B cell (primary cell): ENCODE data around the gene PTPN21. TPM values are rescaled to one million over a fixed set of nuclear protein-coding genes. Genes with fewer than 3 reads are reported as not detected.

Experiments
- ATAC-seq: fragments of 200-7000 bp; cut with Tn5 transposase; one replicate; pipeline ENCODE4 v1.10.0; 2021; ENCODE audit warnings: low read depth, mild to moderate bottlenecking, moderate number of reproducible peaks, moderate library complexity
- CTCF ChIA-PET: fragments of 350-600 bp; sonication (Branson Sonifier 250); formaldehyde crosslinking; loops from one replicate; lab custom pipeline; 2021; ENCODE audit warnings: antibody characterized with exemption, inconsistent platforms; lab: Charles Lee
- POLR2A ChIA-PET: fragments of 350-600 bp; sonication (Branson Sonifier 250); formaldehyde crosslinking; loops from one replicate; lab custom pipeline; 2021; ENCODE audit warnings: antibody characterized with exemption; lab: Charles Lee
- DNase-seq: peaks from one replicate; pipeline ENCODE4 v3.0.0; 2013
- H2AFZ ChIP-seq: 2 replicates; pipeline ENCODE4 v1.6.1; 2012; ENCODE audit warnings: mild to moderate bottlenecking, low read depth, low read length; ENCODE audit not compliant: insufficient read depth, poor library complexity, severe bottlenecking
- H3K27ac ChIP-seq, 2 donors: 1 replicate in 1 of 2; 2 replicates in 1 of 2; pipeline ENCODE4 v1.5.1; 2012 to 2013; ENCODE audit warnings: low read length in 2 of 2, mild to moderate bottlenecking in 2 of 2, moderate library complexity in 1 of 2
- H3K27me3 ChIP-seq, 4 experiments: fragments of 200-600 bp in 1 of 4; sonication (generic) in 1 of 4; replicated peaks in 1 of 4; 1 replicate in 2 of 4; 2 replicates in 2 of 4; pipeline versions ENCODE4 v1.6.1 to v1.7.0; 2013 to 2016; ENCODE audit warnings: low read length in 3 of 4, mild to moderate bottlenecking in 2 of 4, mixed read lengths in 1 of 4, moderate library complexity in 1 of 4; ENCODE audit not compliant: insufficient read depth in 4 of 4, control insufficient read depth in 3 of 4; ENCODE audit errors: control extremely low read depth in 1 of 4
- H3K36me3 ChIP-seq, 2 experiments: replicated peaks in 1 of 2; 1 replicate in 1 of 2; 2 replicates in 1 of 2; pipeline versions ENCODE4 v1.6.1 to v1.7.1; 2013; ENCODE audit warnings: low read length in 1 of 2; ENCODE audit not compliant: insufficient read depth in 2 of 2, control insufficient read depth in 1 of 2; ENCODE audit errors: control extremely low read depth in 1 of 2, extremely low read depth in 1 of 2
- H3K4me1 ChIP-seq, 2 donors: fragments of 200-600 bp in 1 of 2; sonication (generic) in 1 of 2; 1 replicate in 1 of 2; 2 replicates in 1 of 2; pipeline versions ENCODE4 v1.5.1 to v1.6.1; 2013 to 2017; ENCODE audit warnings: low read length in 2 of 2; ENCODE audit not compliant: control insufficient read depth in 2 of 2, insufficient read depth in 2 of 2
- H3K4me2 ChIP-seq: replicated peaks from 2 replicates; pipeline ENCODE3; 2012; ENCODE audit warnings: mild to moderate bottlenecking, low read depth, low read length; ENCODE audit not compliant: poor library complexity, severe bottlenecking
- H3K4me3 ChIP-seq, 5 experiments: fragments of 200-600 bp in 1 of 5; sonication (generic) in 1 of 5; 1 replicate in 3 of 5; 2 replicates in 2 of 5; pipeline versions ENCODE4 v1.5.1 to v1.7.0; 2011 to 2016; ENCODE audit warnings: low read length in 4 of 5, mild to moderate bottlenecking in 4 of 5, low read depth in 2 of 5, control low read depth in 1 of 5, moderate library complexity in 1 of 5; ENCODE audit not compliant: insufficient read depth in 1 of 5; ENCODE audit errors: control extremely low read depth in 1 of 5, extremely low read depth in 1 of 5
- H3K79me2 ChIP-seq: fragments of 200-600 bp; sonication (generic); one replicate; pipeline ENCODE4 v1.6.0; 2016; ENCODE audit warnings: low read length; ENCODE audit not compliant: control insufficient read depth, insufficient read depth
- H3K9ac ChIP-seq: fragments of 200-600 bp; sonication (generic); 2 replicates; pipeline ENCODE4 v1.6.1; 2017; ENCODE audit warnings: mild to moderate bottlenecking, low read length, moderate library complexity
- H3K9me3 ChIP-seq, 3 donors: one replicate each; pipeline versions ENCODE4 v1.6.1 to v1.7.1; 2013; ENCODE audit warnings: low read length in 2 of 3; ENCODE audit not compliant: control insufficient read depth in 2 of 3, insufficient read depth in 1 of 3; ENCODE audit errors: control extremely low read depth in 1 of 3
- H4K20me1 ChIP-seq: 2 replicates; pipeline ENCODE4 v1.6.0; 2012; ENCODE audit warnings: mild to moderate bottlenecking, low read length; ENCODE audit not compliant: insufficient read depth, control insufficient read depth, poor library complexity, severe bottlenecking
- H3K27ac Mint-ChIP-seq: one replicate; pipeline ENCODE4 v1.8.0; 2021; ENCODE audit warnings: mixed read lengths
- H3K27me3 Mint-ChIP-seq: one replicate; pipeline ENCODE4 v1.8.0; 2021; ENCODE audit warnings: mixed read lengths
- H3K4me1 Mint-ChIP-seq: one replicate; pipeline ENCODE4 v1.8.0; 2021; ENCODE audit warnings: mixed read lengths
- H3K4me3 Mint-ChIP-seq: one replicate; pipeline ENCODE4 v1.8.0; 2021; ENCODE audit warnings: mixed read lengths
- H3K9me3 Mint-ChIP-seq: one replicate; pipeline ENCODE4 v1.8.0; 2022; ENCODE audit warnings: mixed read lengths; ENCODE audit not compliant: insufficient read depth
- CTCF ChIP-seq: fragments of 200-600 bp; IDR thresholded peaks from one replicate; pipeline ENCODE4 v1.8.0; 2022; ENCODE audit warnings: antibody characterized with exemption, mild to moderate bottlenecking
- EZH2 ChIP-seq: IDR thresholded peaks from 2 replicates; pipeline ENCODE4 v1.6.1; 2012; ENCODE audit warnings: borderline replicate concordance, low read depth, mild to moderate bottlenecking, moderate library complexity, low read length; ENCODE audit not compliant: insufficient read depth, poor library complexity, severe bottlenecking
- WGBS: methylation state at CpG from one replicate; pipeline ENCODE4 v1.1.5; 2013; ENCODE audit warnings: missing lambda C conversion rate; ENCODE audit not compliant: insufficient coverage; 5-methylcytosine and 5-hydroxymethylcytosine counted together
- intact Hi-C: fragments of 100-400 bp; cut with micrococcal nuclease; formaldehyde crosslinking; loops from one replicate; pipeline ENCODE4 v1.10.0; 2022
- polyA plus RNA-seq: library from polyadenylated mRNA; depleted of rRNA; stranded (reverse); fragments of >200 nt; gene quantifications from 2 replicates; pipeline ENCODE4 v1.2.3, GENCODE V29; 2012
- total RNA-seq, 2 donors: library from RNA; stranded (reverse); fragments of 120-200 nt in 1 of 2; gene quantifications; 1 replicate in 1 of 2; 2 replicates in 1 of 2; pipeline versions ENCODE4 v1.2.3 to v1.2.4, GENCODE V29; 2013 to 2022

PTPN21 gene
- total and polyA plus RNA-seq, 2 donors (not counting 1 experiment from before 2014, with no cell fraction given): not detected

GRCh38 chr14:88535813-88536212 is 19.0 kb downstream of the PTPN21 start:
- peaks cover 0 to 5% (median 2%) of the 10 kb centered on the region in 4 experiments for H3K27me3 ChIP-seq
- ChIA-PET CTCF (no interaction called here), POLR2A (no interaction called here)
- H2AFZ ChIP-seq: no peak overlapping the region
- H3K9ac ChIP-seq: no peak overlapping the region
- intact Hi-C loops: no loop called here
- no peak overlapping the region for H3K4me3 Mint-ChIP-seq
- no peaks in the 10 kb centered on the region for H3K36me3 ChIP-seq
- H4K20me1 ChIP-seq: no peaks in the 10 kb centered on the region
- no peaks in the 10 kb centered on the region for H3K79me2 ChIP-seq
- H3K4me2 ChIP-seq: no peak overlapping the region
- no peak overlapping the region for H3K27ac Mint-ChIP-seq
- DNase-seq (no peak), ATAC-seq (no peak)
- WGBS: 77% methylated on average over 4 of the region's 4 CpGs
- H3K27ac ChIP-seq: no peak overlapping the region
- TF ChIP-seq EZH2: no peak
- no peak for TF ChIP-seq CTCF
- no peaks in the 10 kb centered on the region for H3K4me1 ChIP-seq
- no peaks in the 10 kb centered on the region for H3K4me1 Mint-ChIP-seq
- no peaks in the 10 kb centered on the region for H3K9me3 ChIP-seq
- H3K9me3 Mint-ChIP-seq: no peaks in the 10 kb centered on the region
- H3K27me3 Mint-ChIP-seq: peaks cover 8% of the 10 kb centered on the region
- no peak overlapping the region for H3K4me3 ChIP-seq

- Histone ChIP-seq H3K27ac (no peak overlapping the region), H4K20me1 (no peaks in the 10 kb centered on the region), H2AFZ (no peak overlapping the region), H3K27me3 (peaks cover 0 to 2% (median under 1%) of the 10 kb centered on the region in 4 experiments), H3K4me3 (no peak overlapping the region), H3K4me1 (no peaks in the 10 kb centered on the region), H3K79me2 (no peaks in the 10 kb centered on the region), H3K4me2 (no peak overlapping the region), H3K9me3 (no peaks in the 10 kb centered on the region), H3K36me3 (no peaks in the 10 kb centered on the region), H3K9ac (no peak overlapping the region)
- peaks cover 11% of the 10 kb centered on the region for H3K27me3 Mint-ChIP-seq
- H3K27ac Mint-ChIP-seq: no peak overlapping the region
- H3K4me1 Mint-ChIP-seq: no peaks in the 10 kb centered on the region
- ATAC-seq: no peak
- peaks cover 4% of the 10 kb centered on the region for H3K9me3 Mint-ChIP-seq
- H3K4me3 Mint-ChIP-seq: no peak overlapping the region
- ChIA-PET CTCF (no interaction called here), POLR2A (no interaction called here)
- no peak for DNase-seq
- intact Hi-C loops: no loop called here
- TF ChIP-seq EZH2 (no peak), CTCF (no peak)
- 43% methylated on average over 3 of the region's 4 CpGs for WGBS
Observed at GRCh38 chr14:88535149-88535548, 19.7 kb downstream of the PTPN21 start.
